MM.1S (cell line): ENCODE measurements around the gene GRIK4.

Source experiments
- CTCF ChIP-seq: fragments of 300-600 bp; sonication (generic); IDR thresholded peaks from 2 replicates; pipeline ENCODE4 v1.5.1; 2016; ENCODE audit warnings: antibody characterized with exemption, low read length, mixed read lengths
- EZH2 ChIP-seq: fragments of 300-600 bp; sonication (generic); optimal IDR thresholded peaks from 2 replicates; pipeline ENCODE3; 2017; ENCODE audit warnings: low read depth, mild to moderate bottlenecking, antibody characterized with exemption, low read length, mixed read lengths

DNA sequence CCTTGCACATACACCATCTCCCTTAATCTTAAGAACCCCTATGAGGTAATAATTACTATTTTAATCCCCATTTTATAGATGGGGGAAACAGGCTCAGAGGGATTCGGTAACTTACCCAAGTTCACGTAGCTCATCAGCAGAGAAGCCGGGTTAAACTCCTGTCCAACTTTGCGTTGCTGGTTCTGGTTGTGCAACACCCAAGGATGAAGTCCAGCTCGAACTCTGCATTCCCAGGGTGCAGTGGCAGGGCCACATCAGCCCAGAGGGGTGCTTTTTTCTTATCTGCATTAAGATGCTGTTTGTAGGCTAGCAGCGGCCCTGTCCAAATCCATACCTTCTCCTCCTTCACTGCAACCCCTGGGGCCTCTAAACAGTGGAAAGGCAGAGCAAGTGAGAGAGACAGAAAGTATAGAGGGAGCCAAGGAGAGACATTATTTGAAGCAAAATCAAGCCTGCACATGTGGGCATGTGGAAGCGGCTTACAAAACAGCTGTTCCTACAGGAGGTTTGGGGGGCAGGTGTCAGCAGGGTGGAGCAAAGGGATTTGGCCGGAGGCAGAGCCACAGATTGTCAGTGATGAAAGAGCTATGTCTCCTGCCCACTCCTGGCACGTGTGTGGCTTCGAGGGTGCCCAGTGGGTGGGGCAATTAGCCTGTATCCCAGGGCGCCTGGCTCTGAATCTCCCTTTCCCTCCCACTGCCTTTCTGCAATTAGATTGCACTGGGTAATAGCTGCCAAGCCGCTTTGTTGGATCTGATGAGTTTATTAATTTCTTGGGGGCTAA is 382.8 kb downstream of the GRIK4 start:
- TF ChIP-seq CTCF (no peak), EZH2 (no peak)
